Stimulated activated memory B cell treated with anti-CD40 and anti-IgM and Interleukin-4, amounts not matched to agents 10 μg/mL and 1 μg/mL and 100 μg/mL, for 72 hours (primary cell): ENCODE data around the gene MSANTD2.
A peak's percentile ranks its signal among the peaks of the same experiment; 100 is the strongest.

Experiments
- ATAC-seq: fragments of 150-1000 bp; cut with Tn5 transposase; 2 replicates; pipeline ENCODE4 v1.10.0; 2021
- H3K27ac Mint-ChIP-seq: one replicate; pipeline ENCODE4 v1.8.0; 2022; ENCODE audit warnings: mild to moderate bottlenecking, mixed read lengths
- H3K27me3 Mint-ChIP-seq: one replicate; pipeline ENCODE4 v1.8.0; 2022; ENCODE audit warnings: mixed read lengths
- H3K36me3 Mint-ChIP-seq: one replicate; pipeline ENCODE4 v1.8.0; 2022; ENCODE audit warnings: mixed read lengths
- H3K4me1 Mint-ChIP-seq: one replicate; pipeline ENCODE4 v1.8.0; 2022; ENCODE audit warnings: mixed read lengths
- H3K4me3 Mint-ChIP-seq: one replicate; pipeline ENCODE4 v1.8.0; 2022; ENCODE audit warnings: mild to moderate bottlenecking, moderate library complexity, mixed read lengths
- H3K9me3 Mint-ChIP-seq: one replicate; pipeline ENCODE4 v1.8.0; 2022; ENCODE audit warnings: mixed read lengths

MSANTD2 gene

GRCh38 chr11:124743050-124743449 lies 57.2 kb downstream of the MSANTD2 start:
- peaks cover 13% of the 10 kb centered on the region for H3K27me3 Mint-ChIP-seq
- H3K4me1 Mint-ChIP-seq, result peaks cover 36% of the 10 kb centered on the region
- no peak overlapping the region for H3K4me3 Mint-ChIP-seq
- ATAC-seq, result no peak
- no peaks in the 10 kb centered on the region for H3K36me3 Mint-ChIP-seq
- no peaks in the 10 kb centered on the region for H3K9me3 Mint-ChIP-seq
- no peak overlapping the region for H3K27ac Mint-ChIP-seq

- Mint-ChIP-seq H3K27me3 (peaks cover 13% of the 10 kb centered on the region), H3K9me3 (no peaks in the 10 kb centered on the region), H3K27ac (no peak overlapping the region), H3K36me3 (no peaks in the 10 kb centered on the region), H3K4me1 (peaks cover 34% of the 10 kb centered on the region), H3K4me3 (no peak overlapping the region)
- ATAC-seq, result no peak
These were observed 57.7 kb downstream of the MSANTD2 start for GRCh38 chr11:124742555-124742954.

GRCh38 chr11:124740277-124740882 lies 59.8 kb downstream of the MSANTD2 start:
- H3K36me3 Mint-ChIP-seq, result no peaks in the 10 kb centered on the region
- H3K4me3 Mint-ChIP-seq, result peak overlapping the region; percentile 81
- H3K4me1 Mint-ChIP-seq, result peaks cover 27% of the 10 kb centered on the region
- H3K9me3 Mint-ChIP-seq, result no peaks in the 10 kb centered on the region
- H3K27ac Mint-ChIP-seq, result peak overlapping the region; percentile 23
- ATAC-seq, result peak; percentile 57
- peaks cover 13% of the 10 kb centered on the region for H3K27me3 Mint-ChIP-seq

GRCh38 chr11:124739479-124740276 lies 60.5 kb downstream of the MSANTD2 start, which contains the start of gene NRGN:
Gene NRGN (plus strand): TSS chr11:124739942. CDS start chr11:124740085, 143 bp downstream.
- Mint-ChIP-seq H3K27me3 (peaks cover 13% of the 10 kb centered on the region), H3K4me1 (peaks cover 27% of the 10 kb centered on the region), H3K4me3 (peak within 1 kb of the TSS; percentile 81), H3K36me3 (no peaks in the 10 kb centered on the region), H3K9me3 (no peaks in the 10 kb centered on the region), H3K27ac (peak within 1 kb of the TSS; percentile 23)
- peak; percentile 94 for ATAC-seq

GRCh38 chr11:124738713-124739478 lies 61.3 kb downstream of the MSANTD2 start:
- peak overlapping the region; percentile 23 for H3K27ac Mint-ChIP-seq
- peaks cover 13% of the 10 kb centered on the region for H3K27me3 Mint-ChIP-seq
- H3K4me3 Mint-ChIP-seq, result peak overlapping the region; percentile 81
- H3K4me1 Mint-ChIP-seq, result peaks cover 27% of the 10 kb centered on the region
- no peaks in the 10 kb centered on the region for H3K36me3 Mint-ChIP-seq
- ATAC-seq, result no peak
- H3K9me3 Mint-ChIP-seq, result no peaks in the 10 kb centered on the region

- H3K9me3 Mint-ChIP-seq, result no peaks in the 10 kb centered on the region
- no peaks in the 10 kb centered on the region for H3K36me3 Mint-ChIP-seq
- ATAC-seq, result no peak
- peaks cover 27% of the 10 kb centered on the region for H3K4me1 Mint-ChIP-seq
- H3K27me3 Mint-ChIP-seq, result peaks cover 13% of the 10 kb centered on the region
- H3K4me3 Mint-ChIP-seq, result no peak overlapping the region
- H3K27ac Mint-ChIP-seq, result no peak overlapping the region
These were observed 62.4 kb downstream of the MSANTD2 start for GRCh38 chr11:124737638-124738305.

GRCh38 chr11:124736736-124737135 lies 63.5 kb downstream of the MSANTD2 start:
- Mint-ChIP-seq H3K9me3 (no peaks in the 10 kb centered on the region), H3K27me3 (peaks cover 8% of the 10 kb centered on the region), H3K4me1 (peaks cover 27% of the 10 kb centered on the region), H3K27ac (no peak overlapping the region), H3K36me3 (no peaks in the 10 kb centered on the region), H3K4me3 (no peak overlapping the region)
- no peak for ATAC-seq

GRCh38 chr11:124732230-124732629 lies 68.0 kb downstream of the MSANTD2 start:
- Mint-ChIP-seq H3K36me3 (no peaks in the 10 kb centered on the region), H3K27me3 (no peaks in the 10 kb centered on the region), H3K9me3 (no peaks in the 10 kb centered on the region), H3K27ac (no peak overlapping the region), H3K4me3 (no peak overlapping the region), H3K4me1 (peaks cover 6% of the 10 kb centered on the region)
- no peak for ATAC-seq

- H3K36me3 Mint-ChIP-seq, result no peaks in the 10 kb centered on the region
These were observed 70.6 kb downstream of the MSANTD2 start for GRCh38 chr11:124729571-124729970.

GRCh38 chr11:124728134-124728533 lies 72.1 kb downstream of the MSANTD2 start:
- Mint-ChIP-seq H3K27ac (no peak overlapping the region), H3K36me3 (no peaks in the 10 kb centered on the region)

More at GRCh38 chr11:124729571-124729970, 70.6 kb downstream of the MSANTD2 start:
- peaks cover 18% of the 10 kb centered on the region for H3K27me3 Mint-ChIP-seq
- H3K4me1 Mint-ChIP-seq, result peaks cover 23% of the 10 kb centered on the region
- no peaks in the 10 kb centered on the region for H3K9me3 Mint-ChIP-seq
- no peak overlapping the region for H3K27ac Mint-ChIP-seq
- no peak overlapping the region for H3K4me3 Mint-ChIP-seq
- no peak for ATAC-seq

GRCh38 chr11:124727474-124727873 lies 72.7 kb downstream of the MSANTD2 start:
- Mint-ChIP-seq H3K27ac (no peak overlapping the region), H3K36me3 (no peaks in the 10 kb centered on the region), H3K4me3 (no peak overlapping the region), H3K4me1 (peaks cover 31% of the 10 kb centered on the region), H3K9me3 (no peaks in the 10 kb centered on the region), H3K27me3 (peaks cover 34% of the 10 kb centered on the region)
- ATAC-seq, result no peak

More at GRCh38 chr11:124728134-124728533, 72.1 kb downstream of the MSANTD2 start:
- ATAC-seq, result no peak
- peaks cover 24% of the 10 kb centered on the region for H3K4me1 Mint-ChIP-seq
- H3K9me3 Mint-ChIP-seq, result no peaks in the 10 kb centered on the region
- H3K4me3 Mint-ChIP-seq, result no peak overlapping the region
- peaks cover 27% of the 10 kb centered on the region for H3K27me3 Mint-ChIP-seq

GRCh38 chr11:124725719-124726105 lies 74.5 kb downstream of the MSANTD2 start:
- no peaks in the 10 kb centered on the region for H3K9me3 Mint-ChIP-seq
- peak; percentile 36 for ATAC-seq
- H3K36me3 Mint-ChIP-seq, result no peaks in the 10 kb centered on the region
- H3K27ac Mint-ChIP-seq, result peak overlapping the region; percentile 6
- peak overlapping the region; percentile 64 for H3K4me3 Mint-ChIP-seq
- H3K4me1 Mint-ChIP-seq, result peaks cover 30% of the 10 kb centered on the region
- H3K27me3 Mint-ChIP-seq, result peaks cover 52% of the 10 kb centered on the region

- peak; percentile 58 for ATAC-seq
- Mint-ChIP-seq H3K27ac (peak overlapping the region; percentile 6), H3K4me3 (peak overlapping the region; percentile 49), H3K9me3 (no peaks in the 10 kb centered on the region), H3K27me3 (peaks cover 54% of the 10 kb centered on the region), H3K36me3 (no peaks in the 10 kb centered on the region), H3K4me1 (peaks cover 30% of the 10 kb centered on the region)
These were observed 75.1 kb downstream of the MSANTD2 start for GRCh38 chr11:124724979-124725718.

GRCh38 chr11:124722176-124722575 lies 78.0 kb downstream of the MSANTD2 start:
- no peaks in the 10 kb centered on the region for H3K9me3 Mint-ChIP-seq
- H3K4me3 Mint-ChIP-seq, result no peak overlapping the region
- no peaks in the 10 kb centered on the region for H3K36me3 Mint-ChIP-seq
- no peak for ATAC-seq
- no peak overlapping the region for H3K27ac Mint-ChIP-seq
- H3K4me1 Mint-ChIP-seq, result peaks cover 43% of the 10 kb centered on the region
- peaks cover 83% of the 10 kb centered on the region for H3K27me3 Mint-ChIP-seq
